GM19397 (cell line): ENCODE data around the gene TFCP2L1.

Experiments
- ATAC-seq: cut with Tn5 transposase; IDR thresholded peaks from one replicate; pipeline ENCODE4 v1.9.1; 2021; ENCODE audit warnings: mild to moderate bottlenecking, moderate library complexity; ENCODE audit not compliant: unreplicated experiment

The TFCP2L1 gene

DNA sequence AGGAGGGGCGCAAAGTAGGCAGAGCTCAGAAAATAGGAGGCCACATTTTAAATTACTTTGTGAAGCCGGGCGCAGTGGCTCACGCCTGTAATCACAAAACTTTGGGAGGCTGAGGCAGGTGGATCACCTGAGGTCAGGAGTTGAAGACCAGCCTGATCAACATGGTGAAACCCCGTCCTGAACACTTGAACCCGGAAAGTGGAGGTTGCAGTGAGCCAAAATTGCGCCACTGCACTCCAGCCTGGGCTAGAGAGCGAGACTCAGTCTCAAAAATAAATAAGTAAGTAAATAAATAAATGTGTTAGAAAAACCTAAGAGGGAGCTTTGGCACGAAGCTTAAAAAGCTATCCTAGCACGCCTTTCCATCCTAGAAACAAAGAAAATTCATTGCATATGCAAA, 105.5 kb downstream of the TFCP2L1 start:
- no peak for ATAC-seq

DNA sequence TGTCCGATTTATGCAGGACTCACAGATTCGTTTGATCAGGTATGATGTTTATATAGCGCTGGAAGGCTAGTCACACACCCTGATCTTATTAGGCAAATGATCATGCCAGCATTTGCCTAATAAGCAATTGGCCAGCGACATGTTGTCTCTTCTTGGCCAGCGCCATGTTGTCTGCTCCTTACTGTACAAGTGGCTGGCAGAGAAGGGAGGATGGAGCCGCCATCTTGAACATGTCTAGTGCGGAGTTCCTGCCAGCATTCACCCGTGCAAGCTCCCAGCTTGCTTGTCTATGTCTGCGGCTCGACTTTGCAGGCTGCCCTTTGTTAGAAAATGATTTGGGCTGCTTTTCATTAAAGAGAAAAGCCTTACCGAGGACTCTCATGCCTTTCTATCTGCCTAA, 106.3 kb downstream of the TFCP2L1 start:
- no peak for ATAC-seq

DNA sequence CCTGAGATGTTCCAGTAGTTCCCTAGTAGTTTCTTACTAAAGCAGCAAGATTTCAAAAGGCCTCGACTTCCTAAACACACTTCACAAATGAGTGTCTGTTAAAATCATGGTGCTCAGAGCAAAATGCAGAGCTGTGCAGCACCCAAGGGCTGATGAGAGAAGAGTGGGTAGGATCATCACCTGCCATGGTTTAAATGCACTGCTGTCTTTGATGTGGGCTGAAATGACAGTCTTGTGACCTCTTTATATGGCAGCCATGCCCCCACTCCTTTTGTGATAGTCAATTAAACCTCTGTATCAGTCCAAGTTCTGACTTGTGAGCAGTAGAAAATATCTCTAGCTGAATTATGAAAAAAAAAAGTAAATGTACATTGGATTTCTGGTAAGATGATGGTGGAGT, 107.1 kb downstream of the TFCP2L1 start:
- no peak for ATAC-seq

DNA sequence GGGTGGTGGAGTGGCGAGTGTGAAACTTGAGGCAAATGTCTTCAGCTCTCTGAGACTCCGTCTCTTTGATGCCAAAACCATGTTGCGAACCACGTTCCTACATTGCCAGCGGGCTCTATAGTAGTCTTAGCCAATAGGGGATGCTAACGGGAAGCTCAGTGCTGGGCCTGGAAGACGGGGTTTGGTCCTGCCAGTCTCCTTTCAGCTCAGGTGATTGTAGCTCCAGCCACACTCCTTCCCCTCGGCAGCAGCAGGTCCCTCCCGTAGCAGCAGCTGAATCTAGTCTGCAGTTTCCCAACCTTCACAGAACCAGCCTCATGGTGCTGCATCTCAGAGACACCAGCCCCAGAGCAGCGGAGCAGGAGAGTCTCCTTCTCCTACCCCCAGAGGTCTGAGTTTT, 109.7 kb downstream of the TFCP2L1 start:
- ATAC-seq: no peak

DNA sequence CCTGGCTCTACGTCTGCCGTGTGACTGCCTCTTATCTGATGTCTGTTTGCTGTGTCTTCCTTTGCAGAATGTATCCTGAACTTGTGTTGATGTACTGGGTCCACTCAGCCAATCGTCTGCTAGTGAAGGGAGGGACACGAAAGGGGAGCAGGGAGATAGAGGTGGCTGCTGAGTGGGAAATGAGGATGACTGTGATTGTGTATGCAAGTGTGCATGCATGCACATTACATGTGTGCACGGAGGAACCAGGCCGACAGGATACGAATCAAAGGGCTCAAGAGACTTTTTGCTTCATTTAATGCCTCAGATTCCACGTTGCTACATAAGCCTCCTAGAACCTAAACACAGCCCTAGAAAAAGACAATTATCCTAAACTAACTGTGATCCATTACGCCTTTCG, 111.2 kb downstream of the TFCP2L1 start:
- no peak for ATAC-seq

DNA sequence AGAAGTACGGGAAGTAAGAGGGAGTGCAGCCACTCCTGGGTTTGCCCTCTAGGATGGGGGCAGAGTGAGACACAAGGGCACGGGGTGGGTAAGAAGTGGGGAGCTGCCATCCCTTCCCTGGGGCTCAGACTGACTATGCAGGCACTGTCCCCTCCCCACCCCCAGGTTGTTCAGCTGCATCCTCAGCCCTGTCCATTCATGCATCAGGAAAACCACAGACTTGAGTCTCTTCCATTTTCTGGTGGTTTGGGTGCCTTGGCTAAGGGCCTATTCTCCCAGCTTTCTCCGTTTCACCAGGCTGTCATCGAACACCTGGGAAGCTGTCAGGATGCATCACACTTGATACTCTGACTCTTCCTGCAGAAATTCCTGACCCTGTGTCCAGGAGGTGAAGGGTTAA, 111.9 kb downstream of the TFCP2L1 start:
- ATAC-seq: no peak

DNA sequence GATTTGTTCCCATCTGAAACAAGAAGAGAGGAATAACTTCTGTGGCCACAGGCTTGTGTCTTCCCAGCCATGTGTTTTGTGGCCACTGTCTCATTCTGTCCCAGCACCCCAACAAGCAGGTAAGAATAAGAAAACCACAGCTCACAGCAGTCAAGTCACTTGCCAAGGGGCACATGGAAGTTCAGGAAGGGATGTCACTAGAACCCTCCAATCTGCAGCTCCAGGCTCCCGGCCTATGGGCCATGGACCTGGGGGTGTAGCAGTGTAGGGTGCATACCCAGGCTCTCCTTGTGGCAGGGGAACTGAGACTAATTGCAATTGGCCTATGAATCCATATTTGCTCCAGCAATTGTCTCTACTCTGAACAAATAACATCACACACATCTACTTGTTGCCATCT, 112.5 kb downstream of the TFCP2L1 start:
- no peak for ATAC-seq

DNA sequence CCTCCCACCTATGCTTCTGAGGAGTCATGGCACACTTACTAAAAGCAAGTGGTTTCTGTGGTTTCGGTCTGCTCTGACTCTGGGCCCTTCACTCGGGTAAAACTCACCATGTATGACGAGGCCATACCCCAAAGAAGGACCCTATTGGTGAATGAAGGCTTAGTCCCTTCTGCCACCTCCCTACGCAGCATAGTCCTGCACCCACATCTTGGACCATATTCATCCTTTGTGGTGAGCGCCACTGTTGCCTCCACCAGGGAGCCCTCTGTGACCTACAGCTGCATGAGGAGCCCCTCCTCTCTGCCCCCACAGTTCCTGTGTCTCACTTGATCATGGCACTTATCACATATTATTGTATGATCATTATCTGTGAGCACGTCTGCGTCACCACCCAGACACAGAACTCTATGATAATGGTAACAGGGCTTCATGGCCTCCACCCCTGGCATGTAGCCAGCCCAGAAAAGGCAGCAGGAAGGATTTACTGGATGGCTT, 113.3 kb downstream of the TFCP2L1 start:
- no peak for ATAC-seq

DNA sequence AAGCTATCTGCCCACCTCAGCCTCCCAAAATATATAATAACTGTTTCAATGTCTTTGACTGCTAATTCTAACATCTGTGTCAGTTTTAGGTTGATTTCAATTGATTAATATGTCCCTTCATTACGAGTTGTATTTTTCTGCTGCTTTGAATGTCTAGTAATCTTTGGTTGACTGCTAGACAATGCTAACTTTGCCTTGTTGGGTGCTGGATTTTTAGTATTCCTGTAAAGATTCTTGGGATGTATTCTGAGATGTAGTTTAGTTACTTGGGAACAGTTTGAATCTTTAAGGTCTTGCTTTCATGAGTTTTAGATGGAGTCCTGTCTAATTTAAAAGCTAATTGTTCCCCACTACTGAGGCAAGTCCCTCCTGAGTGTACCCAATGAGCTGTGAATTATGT, 114.4 kb downstream of the TFCP2L1 start:
- ATAC-seq: no peak

DNA sequence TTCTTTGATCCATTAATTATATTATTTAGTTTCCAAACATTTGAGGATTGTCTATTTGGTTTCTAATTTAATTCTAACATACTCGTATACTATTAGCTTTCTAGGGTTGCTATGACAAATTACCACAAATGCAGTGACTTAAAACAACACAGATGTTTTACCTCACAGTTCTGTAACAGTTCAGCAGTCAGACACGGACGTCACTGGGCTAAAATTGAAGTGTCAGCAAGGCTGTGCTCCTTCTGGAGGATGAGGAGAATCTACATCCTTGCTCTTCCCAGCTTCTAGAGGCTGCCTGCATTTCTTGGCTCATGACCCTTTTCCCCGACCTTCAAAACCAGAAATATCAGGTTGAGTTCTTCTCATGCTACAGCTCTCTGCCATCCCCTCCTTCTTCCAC, 117.6 kb downstream of the TFCP2L1 start:
- no peak for ATAC-seq
